Stimulated activated CD4-positive, alpha-beta T cell treated with anti-CD3 and anti-CD28 coated beads, TNF-alpha, amount 100 ng/mL, for 1 hour (primary cell): ENCODE results near the gene CIB2.
"Not testable (repeated sequence)": the region's sequence is repeated elsewhere in the genome, so short reads cannot be mapped to it uniquely, and the experiment has no call there.

ENCODE experiments used
- DNase-seq, 3 donors: peaks; one replicate each; pipeline ENCODE4 v3.0.0-alpha.2; 2020; ENCODE audit warnings: low read depth in 3 of 3, low spot score in 1 of 3

Gene CIB2

GRCh38 chr15:78131295-78132061, at the start of gene CIB2:
TSS of gene CIB2 (minus strand) at chr15:78131445. CDS start at chr15:78131215, 230 bp downstream.
- DNase-seq = peak; percentile 38 to 68 (median 59)

GRCh38 chr15:78179906-78180305, 48.7 kb upstream of the CIB2 start:
- DNase-seq = no peak

GRCh38 chr15:78179286-78179840, 48.1 kb upstream of the CIB2 start:
- no peak for DNase-seq

GRCh38 chr15:78178064-78178463, 46.8 kb upstream of the CIB2 start:
- no peak for DNase-seq

- peak in 1 of 3 donors; percentile 12 for DNase-seq
Measured at GRCh38 chr15:78177447-78177873, 46.2 kb upstream of the CIB2 start.

- no peak for DNase-seq
Measured at GRCh38 chr15:78175330-78175729, 44.1 kb upstream of the CIB2 start.

- DNase-seq = no peak
Measured at GRCh38 chr15:78174401-78174800, 43.2 kb upstream of the CIB2 start.

- no peak for DNase-seq
Measured at GRCh38 chr15:78171864-78172472, 40.7 kb upstream of the CIB2 start.

GRCh38 chr15:78170848-78171773, 39.9 kb upstream of the CIB2 start:
- DNase-seq = no peak

- DNase-seq = no peak
Measured at GRCh38 chr15:78168608-78169007, 37.4 kb upstream of the CIB2 start.

- no peak for DNase-seq
Measured at GRCh38 chr15:78167227-78167888, 36.1 kb upstream of the CIB2 start.

- no peak for DNase-seq
Measured at GRCh38 chr15:78164010-78164409, 32.8 kb upstream of the CIB2 start.

GRCh38 chr15:78162038-78162437, 30.8 kb upstream of the CIB2 start:
- DNase-seq = peak in 1 of 3 donors; percentile 13

GRCh38 chr15:78159395-78159794, 28.1 kb upstream of the CIB2 start:
- no peak for DNase-seq

- no peak for DNase-seq
Measured at GRCh38 chr15:78157203-78157602, 26.0 kb upstream of the CIB2 start.

GRCh38 chr15:78156653-78157052, 25.4 kb upstream of the CIB2 start:
- no peak for DNase-seq

- DNase-seq = no peak
Measured at GRCh38 chr15:78155355-78155939, 24.2 kb upstream of the CIB2 start.

GRCh38 chr15:78154955-78155354, 23.7 kb upstream of the CIB2 start:
- DNase-seq = no peak

- DNase-seq = not testable (repeated sequence)
Measured at GRCh38 chr15:78151075-78151474, 19.8 kb upstream of the CIB2 start.
